Stimulated activated naive CD8-positive, alpha-beta T cell treated with anti-CD3 and anti-CD28 coated beads, Interleukin-15, Interleukin-2, amounts not matched to agents 100 U/mL and 50 U/mL, for 24 hours (primary cell): ENCODE measurements around the gene PRRC2B.
"Not testable (repeated sequence)": the region's sequence is repeated elsewhere in the genome, so short reads cannot be mapped to it uniquely, and the experiment has no call there.

ENCODE experiments used
- ATAC-seq: fragments of 150-1000 bp; cut with Tn5 transposase; one replicate; pipeline ENCODE4 v1.10.0; 2021
- DNase-seq: peaks from one replicate; pipeline ENCODE4 v3.0.0; 2021

PRRC2B gene

GRCh38 chr9:131436376-131436775, 42.5 kb downstream of the PRRC2B start:
- DNase-seq (no peak), ATAC-seq (no peak)

GRCh38 chr9:131436865-131437271, 43.0 kb downstream of the PRRC2B start:
- DNase-seq (no peak), ATAC-seq (no peak)

GRCh38 chr9:131438190-131438589, 44.3 kb downstream of the PRRC2B start:
- DNase-seq (no peak), ATAC-seq (no peak)

- no peak for DNase-seq
- ATAC-seq = peak; percentile 11
These were observed 45.3 kb downstream of the PRRC2B start for GRCh38 chr9:131439224-131439623.

- DNase-seq (no peak), ATAC-seq (no peak)
These were observed 47.6 kb downstream of the PRRC2B start for GRCh38 chr9:131441441-131441840.

GRCh38 chr9:131442351-131442750, 48.5 kb downstream of the PRRC2B start:
- ATAC-seq = no peak

GRCh38 chr9:131443648-131444047, 49.8 kb downstream of the PRRC2B start:
- no peak for DNase-seq
- ATAC-seq = no peak

More at GRCh38 chr9:131442351-131442750, 48.5 kb downstream of the PRRC2B start:
- no peak for DNase-seq

- no peak for ATAC-seq
These were observed 52.4 kb downstream of the PRRC2B start for GRCh38 chr9:131446276-131446675.

GRCh38 chr9:131447148-131447547, 53.3 kb downstream of the PRRC2B start:
- ATAC-seq (no peak), DNase-seq (no peak)

More at GRCh38 chr9:131446276-131446675, 52.4 kb downstream of the PRRC2B start:
- no peak for DNase-seq

GRCh38 chr9:131447600-131447999, 53.7 kb downstream of the PRRC2B start:
- DNase-seq (no peak), ATAC-seq (no peak)

GRCh38 chr9:131448818-131449217, 54.9 kb downstream of the PRRC2B start:
- ATAC-seq = no peak
- no peak for DNase-seq

GRCh38 chr9:131449276-131449675, 55.4 kb downstream of the PRRC2B start:
- DNase-seq = no peak
- ATAC-seq = peak; percentile 55

- DNase-seq = no peak
- ATAC-seq = no peak
These were observed 60.1 kb downstream of the PRRC2B start for GRCh38 chr9:131454028-131454427.

GRCh38 chr9:131455655-131456054, 61.8 kb downstream of the PRRC2B start:
- not testable (repeated sequence) for ATAC-seq, DNase-seq

GRCh38 chr9:131457746-131458145, 63.9 kb downstream of the PRRC2B start:
- no peak for ATAC-seq

GRCh38 chr9:131459056-131459455, 65.2 kb downstream of the PRRC2B start:
- ATAC-seq = no peak

More at GRCh38 chr9:131457746-131458145, 63.9 kb downstream of the PRRC2B start:
- no peak for DNase-seq

GRCh38 chr9:131461166-131461565, 67.3 kb downstream of the PRRC2B start:
- ATAC-seq (no peak), DNase-seq (no peak)

More at GRCh38 chr9:131459056-131459455, 65.2 kb downstream of the PRRC2B start:
- no peak for DNase-seq

GRCh38 chr9:131464354-131465000, 70.6 kb downstream of the PRRC2B start:
- DNase-seq (no peak), ATAC-seq (no peak)

GRCh38 chr9:131465401-131465800, 71.5 kb downstream of the PRRC2B start:
- ATAC-seq (no peak), DNase-seq (no peak)

GRCh38 chr9:131467214-131467935, 73.5 kb downstream of the PRRC2B start:
- no peak for ATAC-seq
- no peak for DNase-seq

- DNase-seq (no peak), ATAC-seq (no peak)
These were observed 74.1 kb downstream of the PRRC2B start for GRCh38 chr9:131468031-131468430.

- DNase-seq (no peak), ATAC-seq (no peak)
These were observed 75.5 kb downstream of the PRRC2B start for GRCh38 chr9:131469356-131469755.

GRCh38 chr9:131469951-131470350, 76.1 kb downstream of the PRRC2B start:
- DNase-seq (no peak), ATAC-seq (no peak)

GRCh38 chr9:131470581-131470991, 76.7 kb downstream of the PRRC2B start:
- ATAC-seq (no peak), DNase-seq (no peak)
